DOHH2 (cell line): ENCODE data around the gene FHOD3.

ENCODE experiments used
- EZH2phosphoT487 ChIP-seq: fragments of 200-600 bp; sonication (generic); IDR thresholded peaks from 2 replicates; pipeline ENCODE4 v1.6.1; 2017; ENCODE audit warnings: borderline replicate concordance, mild to moderate bottlenecking, antibody characterized with exemption, low read length, moderate library complexity, mixed read lengths
- TF ChIP-seq, protein P1 (sequence below): fragments of 200-600 bp; sonication (generic); IDR thresholded peaks from one replicate; pipeline ENCODE4 v1.5.1; 2014; ENCODE audit warnings: antibody characterized with exemption, mild to moderate bottlenecking, low read depth, low read length; ENCODE audit not compliant: poor library complexity, severe bottlenecking

DNA sequence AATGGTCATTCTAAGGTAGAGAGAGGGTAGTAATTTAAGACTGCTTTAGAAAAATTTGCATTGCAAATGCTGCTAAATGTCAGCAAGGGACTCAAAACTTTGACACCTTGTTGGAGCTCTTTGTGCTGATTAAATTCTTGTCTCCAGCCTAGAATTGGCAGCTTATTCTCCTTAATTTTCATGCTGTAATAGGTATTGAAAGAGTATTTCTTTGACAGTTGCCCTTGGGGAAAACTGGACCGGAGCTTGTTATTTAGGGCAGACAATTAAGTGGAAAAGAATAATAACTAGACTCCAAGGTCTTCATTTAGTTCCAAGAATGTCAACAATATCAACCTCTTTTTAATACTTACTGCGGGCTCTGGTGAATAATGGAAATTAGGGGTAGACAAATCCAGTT lies 267.3 kb downstream of the FHOD3 start:
- TF ChIP-seq, protein P1, sequence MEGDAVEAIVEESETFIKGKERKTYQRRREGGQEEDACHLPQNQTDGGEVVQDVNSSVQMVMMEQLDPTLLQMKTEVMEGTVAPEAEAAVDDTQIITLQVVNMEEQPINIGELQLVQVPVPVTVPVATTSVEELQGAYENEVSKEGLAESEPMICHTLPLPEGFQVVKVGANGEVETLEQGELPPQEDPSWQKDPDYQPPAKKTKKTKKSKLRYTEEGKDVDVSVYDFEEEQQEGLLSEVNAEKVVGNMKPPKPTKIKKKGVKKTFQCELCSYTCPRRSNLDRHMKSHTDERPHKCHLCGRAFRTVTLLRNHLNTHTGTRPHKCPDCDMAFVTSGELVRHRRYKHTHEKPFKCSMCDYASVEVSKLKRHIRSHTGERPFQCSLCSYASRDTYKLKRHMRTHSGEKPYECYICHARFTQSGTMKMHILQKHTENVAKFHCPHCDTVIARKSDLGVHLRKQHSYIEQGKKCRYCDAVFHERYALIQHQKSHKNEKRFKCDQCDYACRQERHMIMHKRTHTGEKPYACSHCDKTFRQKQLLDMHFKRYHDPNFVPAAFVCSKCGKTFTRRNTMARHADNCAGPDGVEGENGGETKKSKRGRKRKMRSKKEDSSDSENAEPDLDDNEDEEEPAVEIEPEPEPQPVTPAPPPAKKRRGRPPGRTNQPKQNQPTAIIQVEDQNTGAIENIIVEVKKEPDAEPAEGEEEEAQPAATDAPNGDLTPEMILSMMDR, result no peak
- TF ChIP-seq EZH2phosphoT487, result no peak
